ENCODE results near the gene PEF1.

GRCh38 chr1:31626223-31627207 lies 18.2 kb downstream of the PEF1 start:
- TF ChIP-seq PATZ1 (CRISPR knock-in tag; IDR thresholded peaks at IDR 0.05; ENCODE audit: borderline replicate concordance) (no peak), SNAI2 (CRISPR knock-in tag; IDR thresholded peaks at IDR 0.05) (no peak), ARNTL (CRISPR knock-in tag; IDR thresholded peaks at IDR 0.05; ENCODE audit: borderline replicate concordance, low read depth) (no peak), CSDC2 (CRISPR knock-in tag; IDR thresholded peaks at IDR 0.05) (no peak), ZNF70 (CRISPR knock-in tag; IDR thresholded peaks at IDR 0.05) (no peak), TCF4 (CRISPR knock-in tag; IDR thresholded peaks at IDR 0.05; ENCODE audit: borderline replicate concordance) (no peak)

Data from SK-N-SH treated with all-trans-retinoic acid at 6 μM for 48 hours (cell line).